T47D (cell line): ENCODE measurements around the gene NKX2-4.
"Not testable (repeated sequence)": the region's sequence is repeated elsewhere in the genome, so short reads cannot be mapped to it uniquely, and the experiment has no call there.

Experiments
- DNase-seq, 2 experiments: peaks; one replicate each; pipeline versions ENCODE4 v3.0.0 to v3.0.0-alpha.2; 2011 to 2012; ENCODE audit warnings: low read depth in 1 of 2, low spot score in 1 of 2
- JUND ChIP-seq: IDR thresholded peaks from 2 replicates; pipeline ENCODE4 v1.6.1; 2012; ENCODE audit warnings: low read depth
- in situ Hi-C: cut with HindIII; loops from 2 replicates; pipeline ENCODE4 v1.10.0; 2016; ENCODE audit warnings: low sequenced_read_pairs, low pct_unique_long_range_greater_than_20kb

Gene NKX2-4

GRCh38 chr20:21397341-21398108 lies at the start of gene NKX2-4:
Gene NKX2-4 (minus strand): TSS chr20:21397526. CDS start chr20:21397399, 127 bp downstream.
- no peak for DNase-seq

GRCh38 chr20:21437816-21438215 lies 40.5 kb upstream of the NKX2-4 start:
- no peak for DNase-seq
- in situ Hi-C loops, result no loop called here
- TF ChIP-seq JUND, result no peak

More at GRCh38 chr20:21397341-21398108, at the start of gene NKX2-4:
- no peak for TF ChIP-seq JUND
- in situ Hi-C loops, result no loop called here

- DNase-seq, result no peak
- TF ChIP-seq JUND, result no peak
- in situ Hi-C loops, result no loop called here
Measured at GRCh38 chr20:21437248-21437647, 39.9 kb upstream of the NKX2-4 start.

DNA sequence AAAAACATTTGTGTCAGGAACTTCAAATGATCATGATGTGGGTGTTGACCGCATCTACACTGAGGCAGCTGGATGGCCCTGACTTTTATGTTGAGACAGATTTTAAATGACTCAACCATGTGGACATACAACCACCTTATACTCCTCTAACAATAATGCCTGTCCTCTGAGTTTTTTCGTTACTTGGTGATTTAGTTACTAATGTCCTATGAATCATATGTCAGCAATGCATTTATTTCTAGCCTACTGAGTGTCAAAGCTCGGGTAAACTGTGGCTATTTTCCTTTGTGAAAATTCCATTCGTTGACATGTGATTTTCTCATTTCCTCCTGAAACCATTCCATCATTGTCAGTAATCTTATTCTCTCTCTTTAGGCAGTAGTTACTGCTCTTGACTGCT lies 38.9 kb upstream of the NKX2-4 start:
- TF ChIP-seq JUND, result no peak
- in situ Hi-C loops, result no loop called here
- DNase-seq, result no peak

DNA sequence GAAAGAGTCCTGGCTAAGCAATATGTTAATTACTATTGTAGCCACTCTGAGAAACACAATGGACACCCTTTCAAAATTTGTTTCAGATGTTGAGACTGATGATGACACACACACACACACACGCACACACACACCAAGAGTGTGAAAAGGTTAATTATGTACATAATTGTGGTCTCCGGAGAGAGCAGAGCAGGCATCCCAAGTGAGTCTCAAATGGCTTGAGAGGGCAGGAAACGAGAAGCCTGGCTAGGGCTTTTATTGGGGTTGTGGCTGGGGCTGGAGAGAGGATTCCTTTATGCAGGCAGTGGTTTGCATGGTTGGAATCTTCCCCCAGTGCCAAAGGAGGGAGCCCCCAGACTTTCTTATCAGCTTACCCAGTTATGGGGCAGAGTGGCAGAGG lies 38.2 kb upstream of the NKX2-4 start:
- no peak for TF ChIP-seq JUND
- in situ Hi-C loops, result no loop called here
- no peak for DNase-seq

- in situ Hi-C loops, result no loop called here
- TF ChIP-seq JUND, result no peak
- DNase-seq, result no peak
Measured at GRCh38 chr20:21433329-21433890, 36.1 kb upstream of the NKX2-4 start.

DNA sequence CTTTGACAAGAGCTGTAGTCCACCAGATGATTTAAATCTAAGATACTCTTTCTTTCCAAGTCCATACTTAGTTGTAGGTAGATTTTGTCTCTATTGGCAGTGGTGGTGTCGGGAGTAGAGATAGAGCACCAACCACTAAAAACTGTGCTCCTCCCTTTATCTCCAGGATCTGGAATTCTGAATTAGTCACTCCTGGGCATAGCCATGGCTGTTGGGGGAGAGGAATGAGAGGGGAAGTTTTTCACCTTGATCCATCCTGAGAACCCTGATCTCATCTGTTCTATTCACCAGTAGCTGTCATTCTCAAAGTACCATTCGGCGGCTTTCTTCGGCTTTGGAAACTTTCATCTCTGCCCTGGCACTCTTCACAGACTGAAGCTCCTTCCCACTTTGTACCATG lies 35.6 kb upstream of the NKX2-4 start:
- in situ Hi-C loops, result no loop called here
- DNase-seq, result no peak
- TF ChIP-seq JUND, result no peak

GRCh38 chr20:21430020-21430419 lies 32.7 kb upstream of the NKX2-4 start:
- no peak for DNase-seq
- TF ChIP-seq JUND, result no peak
- in situ Hi-C loops, result no loop called here

- DNase-seq, result no peak
- TF ChIP-seq JUND, result no peak
- in situ Hi-C loops, result no loop called here
Measured at GRCh38 chr20:21424846-21425245, 27.5 kb upstream of the NKX2-4 start.

GRCh38 chr20:21423712-21424111 lies 26.4 kb upstream of the NKX2-4 start:
- in situ Hi-C loops, DNase-seq: not testable (repeated sequence)

GRCh38 chr20:21421601-21422236 lies 24.4 kb upstream of the NKX2-4 start:
- DNase-seq, result no peak
- no peak for TF ChIP-seq JUND
- in situ Hi-C loops, result no loop called here

- DNase-seq, in situ Hi-C loops: not testable (repeated sequence)
Measured at GRCh38 chr20:21419147-21419546, 21.8 kb upstream of the NKX2-4 start.

GRCh38 chr20:21413996-21414395 lies 16.7 kb upstream of the NKX2-4 start:
- DNase-seq, in situ Hi-C loops: not testable (repeated sequence)
